Muscle layer of colon (tissue), 2 donors: Measurements from ENCODE around the gene OVCA2.

Experiments used
- H3K27ac ChIP-seq: one replicate; pipeline ENCODE4 v1.7.0; 2013; ENCODE audit warnings: low read depth, mild to moderate bottlenecking, low read length, moderate library complexity
- H3K27me3 ChIP-seq, 2 donors: one replicate each; pipeline ENCODE4 v1.7.0; 2013; ENCODE audit warnings: low read length in 2 of 2, mild to moderate bottlenecking in 2 of 2; ENCODE audit not compliant: insufficient read depth in 2 of 2, control insufficient read depth in 1 of 2
- H3K36me3 ChIP-seq: one replicate; pipeline ENCODE4 v1.7.0; 2013; ENCODE audit warnings: mild to moderate bottlenecking, low read length; ENCODE audit not compliant: insufficient read depth
- H3K4me1 ChIP-seq: one replicate; pipeline ENCODE4 v1.7.0; 2013; ENCODE audit warnings: mild to moderate bottlenecking, low read length; ENCODE audit not compliant: insufficient read depth
- H3K4me3 ChIP-seq, 2 donors: one replicate each; pipeline ENCODE4 v1.7.0; 2013; ENCODE audit warnings: low read length in 2 of 2, low read depth in 1 of 2, mild to moderate bottlenecking in 1 of 2, moderate library complexity in 1 of 2
- H3K9ac ChIP-seq: one replicate; pipeline ENCODE4 v1.7.0; 2013; ENCODE audit warnings: low read length
- H3K9me3 ChIP-seq: one replicate; pipeline ENCODE4 v1.7.0; 2013; ENCODE audit warnings: mild to moderate bottlenecking, low read length
- donor health status: abdominal sarcoma.
- donor health status: Adenocarcinoma of cecum.

Gene OVCA2

DNA sequence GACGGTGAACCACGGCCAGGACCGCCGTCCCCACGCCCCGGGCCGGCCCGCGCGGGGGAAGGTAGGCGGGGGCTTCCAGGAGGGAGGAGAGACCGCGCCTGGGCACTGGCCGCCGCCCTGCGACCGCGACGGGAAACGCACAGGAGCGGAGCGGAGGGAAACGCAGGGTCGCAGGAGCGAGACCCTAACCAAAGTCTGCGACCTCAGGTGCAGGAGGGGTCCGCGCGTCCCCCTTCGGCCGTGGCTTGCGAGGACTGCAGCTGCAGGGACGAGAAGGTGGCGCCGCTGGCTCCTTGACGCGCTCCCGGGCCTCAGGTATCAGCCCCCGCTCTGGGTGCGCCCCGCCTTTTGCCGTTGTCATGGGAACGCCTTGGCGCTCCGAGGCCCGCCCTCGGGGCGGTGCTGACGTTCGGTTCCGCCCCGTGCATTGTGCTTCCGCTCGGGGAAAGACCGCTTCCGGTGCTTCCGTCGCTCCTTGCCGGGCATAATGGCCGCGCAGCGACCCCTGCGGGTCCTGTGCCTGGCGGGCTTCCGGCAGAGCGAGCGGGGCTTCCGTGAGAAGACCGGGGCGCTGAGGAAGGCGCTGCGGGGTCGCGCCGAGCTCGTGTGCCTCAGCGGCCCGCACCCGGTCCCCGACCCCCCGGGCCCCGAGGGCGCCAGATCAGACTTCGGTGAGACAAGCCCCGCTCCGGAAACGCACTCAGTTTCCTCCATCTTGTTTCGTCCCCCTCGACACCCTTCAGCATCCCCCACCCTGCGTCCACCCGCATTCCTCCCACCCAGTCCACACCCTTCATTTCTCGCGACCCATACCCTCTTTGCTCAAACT is at the start of gene OVCA2:
Gene OVCA2 (plus strand): TSS at position 462 of the 829 bp plus-strand sequence. CDS start 26 bp downstream, at position 488.
- Histone ChIP-seq H3K9me3 (no peaks in the 10 kb centered on the region), H3K4me1 (peaks cover 23% of the 10 kb centered on the region), H3K27ac (peak within 1 kb of the TSS; percentile 96), H3K36me3 (peaks cover 42% of the 10 kb centered on the region), H3K9ac (peak within 1 kb of the TSS; percentile 71), H3K27me3 (no peaks in the 10 kb centered on the region), H3K4me3 (peak within 1 kb of the TSS; percentile 79)

GRCh38 chr17:1992541-1992940 is 49.3 kb upstream of the OVCA2 start:
- Histone ChIP-seq H3K27me3 (no peaks in the 10 kb centered on the region), H3K27ac (no peak overlapping the region), H3K4me3 (no peak overlapping the region), H3K9me3 (no peaks in the 10 kb centered on the region), H3K36me3 (no peaks in the 10 kb centered on the region), H3K4me1 (peaks cover 3% of the 10 kb centered on the region), H3K9ac (no peak overlapping the region)

GRCh38 chr17:1994707-1995106 is 47.1 kb upstream of the OVCA2 start:
- Histone ChIP-seq H3K4me3 (no peak overlapping the region), H3K36me3 (no peaks in the 10 kb centered on the region), H3K4me1 (peaks cover 11% of the 10 kb centered on the region), H3K9me3 (no peaks in the 10 kb centered on the region), H3K27me3 (no peaks in the 10 kb centered on the region), H3K27ac (no peak overlapping the region), H3K9ac (no peak overlapping the region)

- no peaks in the 10 kb centered on the region for H3K9me3 ChIP-seq
- no peaks in the 10 kb centered on the region for H3K36me3 ChIP-seq
- peaks cover 15% of the 10 kb centered on the region for H3K4me1 ChIP-seq
- H3K27ac ChIP-seq, result no peak overlapping the region
- no peak overlapping the region for H3K4me3 ChIP-seq
- no peak overlapping the region for H3K9ac ChIP-seq
- H3K27me3 ChIP-seq, result no peaks in the 10 kb centered on the region
Observed at GRCh38 chr17:1995321-1995892, 46.4 kb upstream of the OVCA2 start.

GRCh38 chr17:1995907-1996799 is 45.7 kb upstream of the OVCA2 start:
- no peaks in the 10 kb centered on the region for H3K36me3 ChIP-seq
- no peaks in the 10 kb centered on the region for H3K27me3 ChIP-seq
- no peaks in the 10 kb centered on the region for H3K9me3 ChIP-seq
- H3K27ac ChIP-seq, result no peak overlapping the region
- H3K9ac ChIP-seq, result no peak overlapping the region
- H3K4me3 ChIP-seq, result no peak overlapping the region
- peaks cover 15% of the 10 kb centered on the region for H3K4me1 ChIP-seq

GRCh38 chr17:1996800-1997288 is 45.0 kb upstream of the OVCA2 start:
- no peaks in the 10 kb centered on the region for H3K9me3 ChIP-seq
- no peak overlapping the region for H3K27ac ChIP-seq
- H3K9ac ChIP-seq, result no peak overlapping the region
- H3K27me3 ChIP-seq, result no peaks in the 10 kb centered on the region
- H3K36me3 ChIP-seq, result no peaks in the 10 kb centered on the region
- no peak overlapping the region for H3K4me3 ChIP-seq
- H3K4me1 ChIP-seq, result peaks cover 15% of the 10 kb centered on the region

DNA sequence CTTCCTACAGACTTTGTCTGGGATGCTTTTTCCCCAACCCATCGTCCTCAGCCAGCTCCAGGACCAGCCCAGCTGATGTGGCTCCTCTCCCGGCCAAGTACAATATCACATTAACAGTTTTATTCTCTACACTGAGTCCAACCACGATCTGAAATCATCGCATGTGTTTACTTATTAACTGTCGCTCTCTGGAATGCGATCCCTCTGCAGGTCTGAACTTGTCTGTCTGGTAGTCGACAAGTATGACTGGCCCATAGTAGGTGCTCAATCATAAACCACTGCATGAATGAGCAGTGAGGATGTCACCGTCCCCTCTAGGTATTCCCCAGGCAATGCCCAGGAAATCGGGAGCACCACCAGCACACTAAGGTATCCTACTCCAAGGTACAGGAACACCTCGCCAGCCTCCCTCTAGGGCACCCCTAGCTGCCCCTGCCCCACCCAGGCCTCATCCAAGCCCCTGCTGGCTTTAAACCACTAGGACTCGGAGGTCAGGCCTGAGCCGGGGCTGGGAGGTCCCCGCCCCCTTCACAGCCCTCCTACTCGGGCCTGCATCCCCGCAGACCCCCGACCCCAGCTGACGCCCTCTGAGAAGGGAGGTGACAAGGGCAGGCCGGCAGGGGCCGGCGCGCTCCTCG is 44.4 kb upstream of the OVCA2 start:
- Histone ChIP-seq H3K9me3 (no peaks in the 10 kb centered on the region), H3K4me1 (peaks cover 15% of the 10 kb centered on the region), H3K27me3 (no peaks in the 10 kb centered on the region), H3K4me3 (peak overlapping the region in 1 of 2 donors; percentile 18), H3K27ac (no peak overlapping the region), H3K9ac (no peak overlapping the region), H3K36me3 (no peaks in the 10 kb centered on the region)

- H3K36me3 ChIP-seq, result no peaks in the 10 kb centered on the region
- H3K27me3 ChIP-seq, result no peaks in the 10 kb centered on the region
- no peak overlapping the region for H3K27ac ChIP-seq
- no peaks in the 10 kb centered on the region for H3K9me3 ChIP-seq
- no peak overlapping the region for H3K9ac ChIP-seq
- H3K4me3 ChIP-seq, result peak overlapping the region; percentile 27 to 50
- peaks cover 15% of the 10 kb centered on the region for H3K4me1 ChIP-seq
Observed at GRCh38 chr17:1997927-1998742, 43.7 kb upstream of the OVCA2 start.

- Histone ChIP-seq H3K4me3 (peak overlapping the region in 1 of 2 donors; percentile 20), H3K27ac (peak overlapping the region; percentile 74), H3K4me1 (peaks cover 15% of the 10 kb centered on the region), H3K27me3 (no peaks in the 10 kb centered on the region), H3K9me3 (no peaks in the 10 kb centered on the region), H3K9ac (no peak overlapping the region), H3K36me3 (no peaks in the 10 kb centered on the region)
Observed at GRCh38 chr17:1999557-2000251, 42.1 kb upstream of the OVCA2 start.

DNA sequence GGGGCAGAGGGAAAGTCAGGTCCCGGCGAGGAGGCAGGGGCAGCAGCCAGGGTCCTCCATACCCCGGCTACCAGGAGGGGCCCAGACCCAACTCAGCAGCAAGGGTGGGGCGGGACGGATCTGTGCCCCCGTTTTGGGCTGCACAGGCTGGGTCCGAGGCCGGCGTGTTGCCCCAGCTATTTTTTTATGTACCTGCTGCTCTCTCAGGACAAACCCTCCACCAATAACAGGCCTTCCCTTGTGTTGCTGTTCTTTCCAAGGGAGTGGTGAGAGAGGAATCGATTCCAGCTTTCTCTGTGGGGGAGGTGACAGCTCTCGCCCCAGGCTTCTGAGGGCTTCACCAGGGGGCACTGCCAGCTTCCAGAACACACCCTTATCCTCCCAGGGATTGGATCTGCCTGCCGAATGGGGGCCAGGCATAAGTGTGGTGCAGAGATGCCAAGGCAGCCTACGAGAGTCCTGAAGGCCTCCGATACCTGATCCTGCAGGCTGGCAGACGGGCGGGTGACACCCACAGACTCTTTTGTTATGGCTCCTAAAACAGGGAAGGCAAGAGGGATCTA is 39.0 kb upstream of the OVCA2 start:
- Histone ChIP-seq H3K36me3 (no peaks in the 10 kb centered on the region), H3K9me3 (no peaks in the 10 kb centered on the region), H3K4me1 (peaks cover 10% of the 10 kb centered on the region), H3K27ac (no peak overlapping the region), H3K9ac (no peak overlapping the region), H3K4me3 (no peak overlapping the region), H3K27me3 (no peaks in the 10 kb centered on the region)
